GM18873 (cell line): ENCODE results near the gene OR8S1.
"Not testable (repeated sequence)": the region's sequence is repeated elsewhere in the genome, so short reads cannot be mapped to it uniquely, and the experiment has no call there.

Source experiments
- ATAC-seq: cut with Tn5 transposase; IDR thresholded peaks from one replicate; pipeline ENCODE4 v1.9.1; 2021; ENCODE audit warnings: mild to moderate bottlenecking, moderate library complexity, moderate number of reproducible peaks; ENCODE audit not compliant: unreplicated experiment, low FRiP score

OR8S1 gene

GRCh38 chr12:48553666-48554343 is 28.4 kb downstream of the OR8S1 start:
- ATAC-seq = not testable (repeated sequence)

DNA sequence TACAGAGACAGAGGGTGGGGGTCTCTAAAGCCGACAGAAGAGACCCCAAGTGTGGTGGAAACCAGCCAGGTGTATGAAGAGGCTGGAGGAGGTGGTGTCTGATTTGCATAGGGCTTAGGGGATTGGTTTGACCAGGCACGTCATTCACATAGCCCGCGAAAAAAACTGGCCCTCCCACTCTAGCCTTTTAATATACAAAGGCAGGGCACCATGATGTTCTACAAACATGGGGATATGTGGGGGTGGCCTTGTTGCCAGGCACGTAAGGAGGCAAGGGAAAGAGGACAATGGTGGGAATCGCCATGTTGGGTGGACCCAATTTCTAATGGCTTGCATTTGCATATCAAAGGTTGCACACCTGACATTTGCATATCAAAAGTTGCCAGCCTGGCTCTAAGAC is 31.2 kb downstream of the OR8S1 start:
- ATAC-seq = no peak

DNA sequence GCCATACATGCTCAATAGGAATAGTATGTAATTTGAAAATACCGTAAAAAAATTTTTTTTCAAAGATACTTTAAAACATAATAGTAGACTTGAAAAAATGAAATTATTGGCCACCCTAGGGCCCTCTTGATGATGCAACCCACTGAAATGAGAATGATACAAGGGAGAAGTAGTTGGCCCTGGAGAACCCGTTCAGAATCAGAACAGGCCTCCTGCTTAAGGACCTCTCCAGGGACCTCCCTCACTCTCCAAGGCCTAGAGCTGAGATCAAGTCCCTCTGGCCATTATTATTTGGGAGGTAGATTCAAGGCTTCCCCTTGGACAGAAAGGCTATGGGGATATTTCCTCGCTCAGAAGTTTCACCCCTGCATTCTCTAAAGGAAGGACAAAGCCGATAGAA is 32.5 kb downstream of the OR8S1 start:
- no peak for ATAC-seq

- ATAC-seq = no peak
Measured at GRCh38 chr12:48567731-48568130, 42.3 kb downstream of the OR8S1 start.

DNA sequence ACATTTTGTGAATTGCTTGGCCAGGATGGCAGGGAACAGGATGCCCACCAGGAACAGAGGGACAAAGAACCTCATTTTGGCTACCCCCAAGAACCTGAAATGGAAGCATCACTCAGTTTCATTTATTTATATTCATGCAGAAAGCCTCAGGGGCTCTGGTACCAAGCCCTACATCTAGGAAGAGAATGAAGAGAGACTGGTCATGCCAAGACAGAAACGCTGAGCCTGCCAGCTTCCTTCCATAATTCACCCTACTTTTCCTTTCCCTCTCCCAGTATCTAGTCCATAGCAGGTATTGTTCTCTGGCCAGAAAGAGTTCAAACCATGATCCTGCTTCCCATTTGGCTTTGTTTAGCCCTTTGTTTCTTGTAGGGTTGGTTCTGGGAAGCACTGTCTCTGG is 44.5 kb downstream of the OR8S1 start, which contains the start of gene LALBA:
TSS of gene LALBA (minus strand) at position 101 of the 400 bp plus-strand sequence. CDS start at position 75, 26 bp downstream.
- no peak for ATAC-seq

- ATAC-seq = no peak
Measured at GRCh38 chr12:48572326-48572725, 46.9 kb downstream of the OR8S1 start.
